ENCODE measurements around the gene NSUN4.
"Not testable (repeated sequence)": the region's sequence is repeated elsewhere in the genome, so short reads cannot be mapped to it uniquely, and the experiment has no call there.

Gene NSUN4

DNA sequence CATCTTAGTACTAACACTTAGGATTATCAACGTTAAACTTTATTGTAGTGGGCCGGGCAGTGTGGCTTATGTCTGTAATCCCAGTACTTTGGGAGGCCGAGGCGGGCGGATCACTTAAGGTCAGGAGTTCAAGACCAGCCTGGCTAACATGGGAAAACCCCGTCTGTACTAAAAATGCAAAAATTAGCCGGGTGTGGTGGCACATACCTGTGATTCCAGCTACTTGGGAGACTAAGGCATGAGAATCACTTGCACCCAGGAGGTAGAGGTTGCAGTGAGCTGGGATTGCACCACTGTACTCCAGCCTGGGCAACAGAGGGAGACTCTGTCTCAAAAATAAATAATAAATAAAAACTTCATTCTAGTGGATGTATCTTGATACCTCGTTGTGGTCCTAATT, 25.2 kb downstream of the NSUN4 start:
- not testable (repeated sequence) for DNase-seq (ENCODE audit: low read depth in 2 of 2)

DNA sequence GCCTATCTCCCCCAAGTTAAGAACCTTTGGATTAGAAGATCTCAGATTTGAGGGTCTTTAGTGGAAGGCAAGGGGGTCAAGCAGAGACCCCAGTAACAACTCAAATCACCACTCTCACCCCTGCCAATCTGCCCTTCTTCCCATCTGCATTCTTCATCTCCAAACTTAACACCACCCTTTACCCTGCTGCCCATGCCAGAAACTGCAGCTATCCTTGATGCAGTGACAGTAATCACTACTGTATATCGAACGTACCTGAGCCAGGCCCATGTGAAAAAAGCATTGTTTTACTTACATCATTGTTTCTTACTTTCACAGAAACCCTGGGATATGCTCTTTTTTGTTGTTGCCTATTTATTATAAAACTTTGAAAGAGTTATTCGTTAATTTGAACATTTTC, 26.5 kb downstream of the NSUN4 start:
- DNase-seq (ENCODE audit: low read depth in 2 of 2), result no peak

DNA sequence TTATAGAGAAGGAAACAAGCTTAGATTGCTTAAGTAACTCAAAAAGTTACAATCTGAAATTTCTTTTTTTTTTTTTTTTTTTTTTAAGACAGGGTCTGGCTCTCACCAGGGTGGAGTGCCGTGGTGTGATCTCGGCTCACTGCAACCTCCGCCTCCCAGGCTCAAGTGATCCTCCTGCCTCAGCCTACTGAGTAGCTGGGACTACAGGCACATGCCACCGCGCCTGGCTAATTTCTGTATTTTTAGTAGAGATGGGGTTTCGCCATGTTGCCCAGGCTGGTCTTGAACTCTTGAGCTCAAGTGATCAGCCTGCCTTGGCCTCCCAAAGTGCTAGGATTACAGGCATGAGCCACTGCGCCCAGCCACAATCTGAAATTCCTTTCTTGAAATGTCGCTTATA, 27.1 kb downstream of the NSUN4 start:
- not testable (repeated sequence) for DNase-seq (ENCODE audit: low read depth in 2 of 2)

DNA sequence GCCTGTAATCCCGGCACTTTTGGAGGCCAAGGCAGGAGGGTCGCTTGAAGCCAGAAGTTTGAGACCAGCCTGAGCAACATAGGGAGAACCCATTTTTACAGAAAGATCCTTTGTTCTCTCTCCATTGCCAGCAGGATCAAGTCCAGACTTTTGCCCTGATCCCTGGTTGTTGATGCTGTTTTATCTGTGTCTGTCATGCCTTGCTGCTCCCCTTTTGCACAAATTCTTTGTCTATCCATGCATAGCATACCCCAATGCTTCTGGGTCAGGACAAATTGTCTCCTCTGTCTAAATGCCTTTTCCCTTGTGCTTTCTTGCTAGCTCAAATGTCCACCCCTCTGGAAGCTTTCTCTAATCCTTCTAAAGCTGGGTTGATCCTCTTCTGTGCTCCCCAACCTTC, 28.2 kb downstream of the NSUN4 start:
- no peak for DNase-seq (ENCODE audit: low read depth in 2 of 2)

DNA sequence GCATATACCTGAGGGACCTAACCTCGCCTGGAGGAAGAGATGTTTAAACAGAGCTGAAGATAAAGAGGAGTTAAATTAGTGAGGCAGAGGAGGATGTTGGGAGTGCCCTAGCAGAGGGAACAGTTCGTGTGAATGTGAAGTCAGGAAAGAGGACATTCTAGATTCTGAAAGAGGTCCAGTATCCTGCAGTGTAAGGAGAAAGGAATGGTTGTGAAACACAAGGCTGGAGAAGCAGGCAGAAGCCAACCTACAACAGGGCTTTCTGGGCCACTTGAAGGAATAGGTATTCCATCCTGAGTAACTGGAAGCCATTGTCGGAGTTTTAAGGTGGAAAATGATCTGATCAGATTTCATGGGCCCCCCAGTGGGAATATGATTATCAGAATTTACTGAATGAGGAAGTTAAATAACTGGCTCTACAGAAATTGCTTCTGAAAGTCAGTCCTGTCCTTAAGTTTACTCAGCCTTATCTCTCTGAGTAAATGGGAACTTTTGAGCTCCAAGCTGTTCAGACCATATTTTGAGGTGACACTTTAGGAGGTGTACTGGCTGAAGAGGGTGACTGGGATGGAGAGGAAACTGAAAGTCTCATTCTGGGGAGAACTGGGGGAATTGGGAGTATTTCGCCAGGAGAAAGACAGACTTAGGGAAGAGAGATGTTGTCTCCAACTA, 29.1 kb downstream of the NSUN4 start:
- no peak for DNase-seq (ENCODE audit: low read depth in 2 of 2)

DNA sequence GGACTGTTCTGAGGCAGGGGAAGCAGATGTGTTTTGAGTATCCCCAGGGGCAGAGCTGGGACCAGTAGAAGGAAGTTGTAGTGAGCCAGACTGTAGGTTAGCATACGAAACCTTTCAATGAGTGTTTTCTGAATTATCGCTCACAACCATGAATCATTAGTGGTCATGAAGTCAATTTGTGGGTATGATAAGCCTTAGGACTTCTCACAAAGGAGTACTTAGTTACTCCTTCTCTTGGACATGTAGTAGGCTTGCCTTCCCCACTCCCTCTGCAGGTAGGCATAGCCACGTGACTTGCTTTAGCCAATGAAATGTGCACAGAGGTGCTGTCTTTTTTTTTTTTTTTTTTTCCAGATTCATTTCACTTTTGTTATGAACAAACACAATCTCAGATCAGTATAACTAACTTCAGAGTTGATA, 29.6 kb downstream of the NSUN4 start:
- DNase-seq (ENCODE audit: low read depth in 2 of 2), result no peak

DNA sequence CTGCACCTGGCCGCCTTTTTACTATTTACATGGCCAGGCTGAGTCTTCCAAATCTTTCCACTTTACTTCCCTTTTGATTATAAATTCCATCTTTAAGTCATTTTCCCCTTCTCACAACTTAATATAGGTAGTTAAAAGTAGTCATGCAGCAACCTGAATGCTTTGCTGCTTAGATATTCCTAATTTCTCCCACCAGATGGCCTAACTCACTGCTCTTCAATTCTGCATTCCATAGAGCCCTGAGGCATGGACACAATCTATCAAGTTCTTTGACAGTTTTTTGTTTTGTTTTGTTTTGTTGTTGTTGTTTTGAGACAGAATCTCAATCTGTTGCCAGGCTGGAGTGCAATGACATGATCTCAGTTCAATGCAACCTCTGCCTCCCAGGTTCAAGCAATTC, 31.8 kb downstream of the NSUN4 start:
- no peak for DNase-seq (ENCODE audit: low read depth in 2 of 2)

DNA sequence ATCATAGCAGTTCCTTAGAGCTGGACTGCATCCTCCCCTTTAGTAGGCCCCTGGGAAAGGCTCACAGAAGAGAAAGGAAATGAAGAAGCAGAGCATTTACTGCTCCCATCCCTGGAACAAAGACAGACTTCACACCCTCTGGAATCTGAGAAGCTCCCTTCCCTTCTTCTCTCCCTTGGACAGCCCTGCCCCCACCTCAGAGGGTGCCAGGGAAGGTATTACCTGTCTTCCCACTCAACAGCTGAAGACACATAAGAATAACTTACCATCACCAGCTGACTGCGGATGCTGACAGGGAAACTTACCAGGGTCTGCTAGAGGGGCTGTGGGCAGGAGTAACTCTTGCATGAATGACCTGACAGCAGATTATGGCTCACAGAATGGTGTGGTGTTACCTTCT, 39.4 kb downstream of the NSUN4 start:
- DNase-seq (ENCODE audit: low read depth in 2 of 2), result no peak

DNA sequence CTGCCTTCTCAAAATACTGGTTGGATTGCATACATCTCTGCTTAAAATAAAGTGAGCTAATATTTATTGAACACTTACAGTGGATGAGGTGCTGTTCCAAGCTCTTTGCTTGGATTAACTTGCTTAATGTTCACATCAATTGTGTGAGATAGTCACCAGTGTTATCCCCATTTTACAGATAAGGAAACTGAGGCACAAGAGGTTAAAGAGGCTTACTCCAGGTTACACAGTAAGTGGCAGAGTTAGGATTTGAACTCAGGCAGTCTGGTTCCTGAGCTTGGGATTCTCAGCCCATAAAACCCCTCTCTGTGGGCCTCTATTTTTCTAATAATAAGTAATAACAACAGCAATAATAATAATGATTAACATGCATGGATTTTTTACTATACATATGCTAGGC, 39.9 kb downstream of the NSUN4 start:
- no peak for DNase-seq (ENCODE audit: low read depth in 2 of 2)

DNA sequence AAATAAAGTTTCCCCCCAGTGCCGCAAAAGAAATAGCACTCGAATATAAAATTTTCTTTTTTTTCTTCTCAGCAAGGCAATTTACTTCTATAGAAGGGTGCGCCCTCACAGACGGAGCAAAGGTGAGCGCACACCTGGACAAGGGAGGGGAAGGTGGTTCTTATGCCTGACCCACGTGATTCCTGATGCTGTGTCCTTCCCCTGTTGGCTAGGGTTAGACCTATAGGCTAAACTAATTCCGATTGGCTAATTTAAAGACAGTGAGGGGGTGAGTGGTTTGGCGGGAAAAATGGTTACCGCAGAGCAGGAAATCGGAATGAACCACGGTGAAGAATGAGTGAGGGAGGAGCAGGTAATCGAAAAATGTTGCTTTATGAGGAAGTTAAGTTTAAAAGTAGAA, 52.9 kb downstream of the NSUN4 start:
- DNase-seq (ENCODE audit: low read depth in 2 of 2), result no peak

DNA sequence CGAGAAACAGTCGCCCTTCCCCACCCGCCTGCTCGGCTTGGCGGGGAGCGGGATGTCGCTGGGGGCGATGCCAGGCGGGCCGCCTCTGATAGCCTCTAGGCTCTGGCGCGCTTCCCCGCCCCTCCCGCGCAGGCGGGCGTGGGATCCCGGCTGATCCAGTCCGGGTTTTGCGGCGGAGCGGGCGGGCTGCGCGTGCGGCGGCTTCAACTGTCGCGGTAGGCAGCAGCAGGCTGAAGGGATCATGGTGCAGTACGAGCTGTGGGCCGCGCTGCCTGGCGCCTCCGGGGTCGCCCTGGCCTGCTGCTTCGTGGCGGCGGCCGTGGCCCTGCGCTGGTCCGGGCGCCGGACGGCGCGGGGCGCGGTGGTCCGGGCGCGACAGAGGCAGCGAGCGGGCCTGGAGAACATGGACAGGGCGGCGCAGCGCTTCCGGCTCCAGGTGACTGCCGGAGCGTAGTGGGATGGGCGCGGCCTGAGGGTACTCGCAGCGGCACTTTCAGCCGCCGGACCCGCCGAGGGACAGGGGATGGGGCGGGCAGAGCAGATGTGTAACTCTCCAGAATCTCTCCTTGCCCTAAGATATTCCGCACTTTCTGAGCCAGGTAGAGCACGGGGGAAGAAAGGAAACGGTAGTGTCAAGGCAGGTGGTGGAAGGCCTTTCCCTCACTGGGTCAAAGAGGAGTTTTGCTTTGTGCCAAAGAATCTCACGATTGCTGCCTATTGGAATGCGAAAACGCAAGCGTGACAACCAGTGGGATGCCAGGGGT, 53.7 kb downstream of the NSUN4 start, which contains the start of gene FAAH:
FAAH (plus strand) TSS at position 210 of the 764 bp plus-strand sequence; CDS start at position 242, 32 bp downstream.
- DNase-seq (ENCODE audit: low read depth in 2 of 2), result peak in 1 of 2 experiments; percentile 9

DNA sequence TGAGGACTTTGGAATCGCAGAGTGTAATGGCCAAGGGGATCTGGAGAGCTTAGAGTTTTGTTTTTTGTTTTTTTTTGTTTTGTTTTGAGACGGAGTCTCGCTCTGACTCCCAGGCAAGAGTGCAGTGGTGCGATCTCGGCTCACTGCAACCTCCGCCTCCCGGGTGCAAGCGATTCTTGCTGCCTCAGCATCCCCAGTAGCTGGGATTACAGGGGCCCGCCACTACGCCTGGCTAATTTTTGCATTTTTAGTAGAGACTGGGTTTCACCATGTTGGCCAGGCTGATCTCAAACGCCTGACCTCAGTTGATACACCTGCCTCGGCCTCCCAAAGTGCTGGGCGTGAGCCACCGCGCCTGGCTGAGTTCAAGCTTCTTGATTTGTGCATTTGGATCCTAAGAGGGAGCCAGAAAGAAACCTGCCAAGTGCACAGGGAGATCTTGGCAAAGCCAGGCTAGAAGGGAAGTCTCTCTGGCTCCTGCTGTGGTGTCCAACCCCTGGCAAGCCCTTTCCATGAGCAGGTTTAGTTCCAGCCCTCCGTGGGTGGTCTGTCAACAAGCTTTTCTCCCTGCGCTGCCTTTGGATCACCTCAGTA, 54.4 kb downstream of the NSUN4 start:
- no peak for DNase-seq (ENCODE audit: low read depth in 2 of 2)

DNA sequence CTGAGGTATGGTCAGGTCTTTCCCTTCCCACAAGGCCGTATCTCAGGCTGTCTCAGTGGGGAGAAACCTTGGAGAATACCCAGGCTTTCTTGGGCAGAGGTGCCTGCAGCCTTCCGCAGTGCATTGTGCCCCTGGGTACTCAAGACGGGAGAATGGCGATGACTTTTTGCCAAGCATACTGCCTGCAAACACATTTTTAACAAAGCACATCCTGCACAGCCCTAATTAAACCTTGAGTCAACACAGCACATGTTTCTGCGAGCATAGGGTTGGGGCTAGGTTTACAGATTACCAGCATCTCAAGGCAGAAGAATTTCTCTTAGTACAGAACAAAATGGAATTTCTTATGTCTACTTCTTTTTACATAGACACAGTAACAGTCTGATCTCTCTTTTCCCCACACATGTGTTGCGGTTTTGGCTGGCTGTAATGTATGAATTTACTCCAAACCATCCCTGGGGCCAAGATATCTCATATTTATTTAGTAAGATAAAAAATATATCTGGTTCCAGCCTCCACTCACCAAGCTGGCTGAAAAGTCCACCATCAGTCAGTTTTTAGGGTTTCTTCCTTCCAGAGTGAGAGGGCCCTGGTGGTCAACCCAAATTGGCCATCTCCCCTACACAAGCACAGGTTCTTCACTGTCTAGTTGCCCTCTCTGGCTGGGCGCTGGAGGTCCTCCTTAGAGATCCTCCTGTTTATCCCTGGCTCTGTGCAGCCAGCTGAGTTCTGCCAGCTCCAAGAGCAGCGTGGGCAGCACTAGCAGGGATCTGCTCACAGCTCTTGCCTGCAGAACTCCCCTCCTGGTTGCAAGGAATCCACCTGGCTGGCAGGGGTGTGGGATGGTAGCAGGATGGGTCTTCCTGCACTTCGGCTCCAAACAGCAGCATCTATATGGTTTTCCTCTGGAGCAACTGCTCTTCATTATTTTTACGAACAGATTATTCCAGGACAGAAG, 56.1 kb downstream of the NSUN4 start:
- DNase-seq (ENCODE audit: low read depth in 2 of 2), result no peak

DNA sequence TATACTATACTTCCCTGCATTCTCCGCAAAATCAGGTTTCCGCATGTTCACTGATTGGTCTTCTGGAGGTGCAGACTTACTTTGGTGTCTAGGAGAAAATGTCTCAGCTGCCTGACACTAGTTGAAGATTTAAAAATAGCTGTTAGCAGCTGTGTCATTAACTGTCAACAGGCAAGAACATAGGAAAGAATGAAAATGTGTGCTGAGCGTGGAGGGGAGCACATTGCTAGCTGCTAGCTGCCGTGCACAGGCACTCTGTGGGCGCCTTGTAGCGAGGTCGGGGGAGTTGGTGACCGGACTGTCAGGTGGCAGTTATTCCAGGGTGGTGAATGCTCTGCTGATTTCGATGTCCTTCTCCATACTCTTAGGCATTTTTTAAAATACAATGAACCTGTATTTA, 58.7 kb downstream of the NSUN4 start:
- no peak for DNase-seq (ENCODE audit: low read depth in 2 of 2)

DNA sequence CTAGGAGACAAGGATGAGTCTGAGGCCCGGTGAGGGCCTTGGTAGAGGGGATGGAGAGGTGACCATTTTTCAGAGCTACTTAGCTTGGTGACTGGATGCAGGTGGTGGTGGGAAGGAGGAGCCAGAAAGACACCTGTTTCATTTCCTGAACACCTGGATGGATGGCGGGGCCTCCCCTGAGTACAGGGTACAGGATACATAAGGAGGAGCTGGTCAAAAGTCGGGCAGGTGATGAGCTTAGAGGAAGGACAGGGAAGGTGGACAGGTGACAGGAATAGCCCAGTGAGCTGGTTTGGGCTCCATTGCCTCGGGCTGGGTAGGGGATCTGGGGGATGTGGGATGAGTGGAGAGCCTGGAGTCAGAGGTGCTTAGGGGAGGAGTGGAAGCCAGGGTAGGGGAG, 59.8 kb downstream of the NSUN4 start:
- DNase-seq (ENCODE audit: low read depth in 2 of 2), result no peak

DNA sequence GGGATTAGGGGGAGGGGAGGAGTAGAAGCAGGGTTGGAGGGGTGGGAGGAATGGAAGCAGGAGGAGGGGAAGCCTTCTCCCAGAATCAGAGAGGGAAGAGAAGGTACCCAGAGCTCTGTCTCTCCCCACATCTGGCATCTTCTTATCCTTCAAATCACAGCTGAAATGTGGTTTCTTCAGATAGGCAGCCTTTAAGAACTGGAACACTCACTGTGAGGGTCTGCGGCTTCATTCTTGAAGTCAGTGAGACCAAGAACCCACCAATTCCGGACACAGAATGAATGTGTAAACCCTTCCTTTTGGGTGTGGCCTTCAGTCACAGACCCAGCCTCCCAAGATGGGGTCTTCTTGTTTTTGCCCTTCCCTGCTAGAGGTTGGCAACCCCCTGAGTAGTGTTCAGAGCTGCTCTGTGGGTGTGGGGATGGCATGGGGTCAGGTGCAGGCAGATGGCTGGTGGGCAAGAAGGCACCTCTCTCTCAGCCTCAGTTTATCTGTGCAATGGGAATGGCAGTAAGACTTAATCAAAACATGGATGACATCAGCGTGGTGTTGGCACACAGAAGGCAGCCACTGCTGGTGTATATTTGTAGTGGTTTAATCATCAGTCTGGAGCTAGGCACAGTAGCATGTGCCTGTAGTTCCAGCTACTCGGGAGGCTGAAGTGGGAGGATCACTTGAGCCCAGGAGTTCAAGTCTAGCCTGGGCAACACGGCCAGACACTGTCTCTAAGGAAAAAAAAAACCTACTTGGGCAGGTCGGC, 60.7 kb downstream of the NSUN4 start:
- DNase-seq (ENCODE audit: low read depth in 2 of 2), result no peak

DNA sequence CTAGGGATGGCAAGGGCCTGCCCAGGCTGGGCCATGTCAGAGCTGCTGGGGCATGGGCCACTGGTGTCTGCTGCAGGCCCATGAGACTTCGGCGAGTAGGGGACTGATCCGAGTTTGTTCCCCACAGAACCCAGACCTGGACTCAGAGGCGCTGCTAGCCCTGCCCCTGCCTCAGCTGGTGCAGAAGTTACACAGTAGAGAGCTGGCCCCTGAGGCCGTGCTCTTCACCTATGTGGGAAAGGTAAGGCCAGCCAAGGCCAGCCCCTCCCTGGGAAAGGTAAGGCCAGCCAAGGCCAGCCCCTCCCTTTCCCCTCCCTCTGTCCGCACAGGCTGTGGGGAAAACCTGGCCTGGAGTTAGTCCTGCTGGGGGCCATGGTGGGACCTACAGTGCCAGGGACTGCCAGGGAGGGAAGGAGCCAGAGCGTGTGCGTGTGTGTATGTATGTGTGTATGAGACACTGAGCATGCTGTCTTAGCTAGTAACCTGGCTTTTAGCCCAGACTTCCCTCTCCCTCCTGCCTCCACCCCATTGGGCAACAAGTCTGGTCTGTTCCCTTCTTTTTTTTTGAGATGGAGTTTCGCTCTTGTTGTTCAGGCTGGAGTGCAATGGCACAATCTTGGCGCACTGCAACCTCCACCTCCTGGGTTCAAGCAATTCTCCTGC, 61.5 kb downstream of the NSUN4 start:
- peak; percentile 73 to 75 for DNase-seq (ENCODE audit: low read depth in 2 of 2)

DNA sequence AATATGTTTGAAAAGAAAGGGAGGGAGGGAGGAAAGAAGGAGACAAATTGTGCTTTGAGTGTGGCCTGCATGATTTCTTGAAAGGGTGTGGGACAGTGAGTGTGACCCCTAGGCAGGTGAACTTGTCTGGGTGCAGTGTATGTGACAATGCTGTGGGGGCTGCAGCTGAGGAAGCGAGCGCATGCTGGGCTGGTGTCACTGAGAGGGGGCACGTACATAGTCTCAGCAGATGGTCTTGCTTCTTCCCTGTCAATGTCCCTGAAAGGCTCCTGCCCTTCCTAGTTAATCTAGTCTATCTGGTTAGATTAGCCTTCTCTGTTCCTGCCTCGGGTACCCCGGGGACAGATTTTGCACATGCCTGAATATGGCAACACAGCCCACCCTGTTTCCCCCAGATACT, 63.3 kb downstream of the NSUN4 start:
- no peak for DNase-seq (ENCODE audit: low read depth in 2 of 2)

DNA sequence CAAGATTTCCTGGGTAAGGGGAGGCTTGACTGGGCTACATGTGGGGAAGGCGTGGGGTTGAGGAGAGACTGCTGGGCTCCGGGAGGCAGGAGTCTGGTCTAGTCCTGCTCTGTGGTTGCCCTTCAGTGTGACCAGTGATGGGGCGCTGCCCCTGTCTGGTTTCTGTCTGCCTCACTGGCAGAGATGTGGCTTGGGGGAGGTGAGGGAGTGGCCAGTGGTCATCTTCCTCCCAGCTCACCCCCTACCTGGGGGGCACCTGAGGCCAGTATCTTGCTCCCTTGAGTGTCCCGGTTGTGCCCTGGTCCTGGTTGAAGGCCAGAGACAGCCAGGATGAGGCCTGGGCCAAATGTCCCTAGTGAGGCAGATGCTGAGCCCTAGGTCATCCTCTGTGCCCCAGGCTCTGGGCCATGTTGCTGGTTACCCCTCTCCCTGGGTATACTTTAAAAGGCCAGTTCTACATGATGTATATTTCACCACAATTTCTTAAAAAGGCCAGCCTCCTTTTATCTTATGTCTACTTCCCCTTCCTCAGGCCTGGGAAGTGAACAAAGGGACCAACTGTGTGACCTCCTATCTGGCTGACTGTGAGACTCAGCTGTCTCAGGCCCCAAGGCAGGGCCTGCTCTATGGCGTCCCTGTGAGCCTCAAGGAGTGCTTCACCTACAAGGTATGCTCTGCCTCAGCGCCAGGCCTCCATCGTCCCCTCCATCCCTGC, 64.0 kb downstream of the NSUN4 start:
- DNase-seq (ENCODE audit: low read depth in 2 of 2), result no peak

DNA sequence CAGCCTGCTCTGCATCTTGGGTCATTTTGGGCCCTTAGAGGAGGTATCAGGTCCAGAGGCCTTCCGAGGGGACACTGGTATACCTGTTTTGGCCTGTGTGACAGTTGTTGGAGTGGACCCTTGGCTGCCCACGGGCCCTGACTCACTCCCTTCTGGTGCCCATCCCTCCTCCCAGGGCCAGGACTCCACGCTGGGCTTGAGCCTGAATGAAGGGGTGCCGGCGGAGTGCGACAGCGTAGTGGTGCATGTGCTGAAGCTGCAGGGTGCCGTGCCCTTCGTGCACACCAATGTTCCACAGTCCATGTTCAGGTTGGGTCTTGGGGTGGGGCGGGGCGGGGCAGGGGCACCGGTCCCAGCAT, 64.6 kb downstream of the NSUN4 start:
- DNase-seq (ENCODE audit: low read depth in 2 of 2), result no peak
